Motor neuron (in vitro differentiated cells): ENCODE measurements around the gene WIPF2. TPM values are rescaled to one million over a fixed set of nuclear protein-coding genes. Genes with fewer than 3 reads are reported as not detected.

Source experiments
- ATAC-seq, 8 experiments: fragments of 200-7000 bp; cut with Tn5 transposase; replicated peaks in 6 of 8; 2 replicates each; pipeline ENCODE4 v1.8.0; 2021; ENCODE audit warnings: mild to moderate bottlenecking in 8 of 8, moderate library complexity in 8 of 8
- H3K27ac ChIP-seq, 2 donors: fragments of 250-450 bp; sonication (Bioruptor Pico); 2 replicates each; pipeline ENCODE4 v1.9.0; 2021; ENCODE audit warnings: antibody characterized with exemption in 2 of 2, mild to moderate bottlenecking in 2 of 2, moderate library complexity in 1 of 2
- H3K4me1 ChIP-seq, 2 donors: fragments of 250-450 bp; sonication (Bioruptor Pico); replicated peaks in 1 of 2; 2 replicates each; pipeline ENCODE4 v1.6.1; 2021; ENCODE audit warnings: antibody characterized with exemption in 2 of 2, mild to moderate bottlenecking in 2 of 2, moderate library complexity in 1 of 2
- H3K4me3 ChIP-seq, 5 donors: fragments of 250-450 bp; sonication (Bioruptor Pico); 2 replicates each; pipeline ENCODE4 v1.9.0; 2021; ENCODE audit warnings: antibody characterized with exemption in 5 of 5, mild to moderate bottlenecking in 5 of 5, moderate library complexity in 4 of 5
- WGBS, 10 experiments: fragments of 450-650 bp; shearing (Covaris generic); methylation state at CpG; one replicate each; pipeline ENCODE4 v1.0.0; 2022; 5-methylcytosine and 5-hydroxymethylcytosine counted together
- in situ Hi-C, 9 experiments: fragments of 400-800 bp; cut with MboI; loops; one replicate each; pipeline ENCODE4 v1.15.0; 2021; ENCODE audit warnings: low sequenced_read_pairs in 9 of 9, low pct_unique_long_range_greater_than_20kb in 2 of 9; ENCODE audit not compliant: unreplicated experiment in 9 of 9
- total RNA-seq, 8 experiments: library from RNA; unstranded; fragments of 300-600 nt; gene quantifications; 2 replicates each; pipeline versions ENCODE4 v1.2.3 to v1.2.4, GENCODE V29; 2022

The WIPF2 gene
- total RNA-seq, 8 experiments from 2014 or later = 7.1 to 16.4 (median 11.5) TPM

GRCh38 chr17:40322358-40323315, 103.5 kb downstream of the WIPF2 start:
- 9 to 61% (median 18%) methylated on average over 3 to 7 of the region's 19 CpGs; no CpG with 5 or more reads in 6 of the 10 experiments for WGBS, 10 experiments
- peak; percentile 2 to 26 (median 12) for ATAC-seq
- in situ Hi-C loops = no loop called here
- H3K27ac ChIP-seq = peak overlapping the region; percentile 43 to 68
- peak overlapping the region in 4 of 5 donors; percentile 7 to 29 (median 18) for H3K4me3 ChIP-seq
- H3K4me1 ChIP-seq = peaks cover 43 to 59% of the 10 kb centered on the region in 2 donors

- Histone ChIP-seq H3K27ac (peak overlapping the region in 1 of 2 donors; percentile 68), H3K4me3 (peak overlapping the region in 1 of 5 donors; percentile 27), H3K4me1 (peaks cover 41 to 56% of the 10 kb centered on the region in 2 donors)
- peak in 3 of 8 experiments; percentile 1 to 16 (median 2) for ATAC-seq
- in situ Hi-C loops = no loop called here
- 17 to 100% (median 80%) methylated on average over 1 of the region's 10 CpGs; no CpG with 5 or more reads in 7 of the 10 experiments for WGBS, 10 experiments
Measured at GRCh38 chr17:40323391-40324381, 104.6 kb downstream of the WIPF2 start.

DNA sequence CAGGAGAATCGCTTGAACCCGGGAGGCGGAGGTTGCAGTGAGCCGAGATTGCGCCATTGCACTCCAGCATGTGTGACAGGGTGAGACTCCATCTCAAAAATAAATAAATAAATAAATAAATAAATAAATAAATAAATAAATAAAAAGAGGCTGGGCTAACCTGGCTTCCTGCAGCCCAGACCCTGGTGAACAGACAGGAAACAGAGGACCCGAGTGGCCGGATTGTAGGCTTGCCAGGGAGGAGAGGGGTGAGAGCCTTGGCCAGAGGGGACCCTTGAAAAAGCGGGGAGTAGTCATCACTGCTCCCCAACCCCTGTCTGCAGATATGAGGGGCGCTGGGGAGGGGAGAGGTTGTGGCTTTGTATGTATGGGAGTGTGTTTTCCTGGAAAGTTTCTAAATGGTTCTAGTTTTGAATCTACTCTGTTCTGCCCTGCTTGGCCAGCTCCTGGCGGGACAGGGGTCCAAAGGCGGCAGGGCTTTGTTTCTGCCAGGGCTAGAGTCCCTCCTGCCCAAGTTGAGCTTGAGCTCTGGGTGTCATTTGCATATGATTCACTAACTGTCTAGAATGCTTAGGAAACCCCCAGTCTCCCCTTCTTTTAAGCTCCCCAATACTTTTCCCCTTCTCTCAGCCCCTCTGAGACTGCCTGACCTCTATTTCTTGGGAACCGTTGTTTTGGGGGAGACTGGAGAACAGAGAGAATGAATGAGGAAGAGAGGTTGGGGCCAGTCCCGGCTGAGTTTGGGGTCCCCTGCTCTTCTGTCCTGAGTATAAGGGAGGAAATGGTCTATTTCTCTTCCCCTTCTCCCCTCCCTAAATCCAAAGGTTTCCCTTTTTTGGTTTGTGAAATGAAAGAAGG, 106.3 kb downstream of the WIPF2 start:
- WGBS, 10 experiments = 60 to 100% (median 80%) methylated on average over 1 to 7 of the region's 13 CpGs; no CpG with 5 or more reads in 2 of the 10 experiments
- no peak for ATAC-seq
- in situ Hi-C loops = no loop called here
- Histone ChIP-seq H3K4me1 (peaks cover 28 to 39% of the 10 kb centered on the region in 2 donors), H3K27ac (no peak overlapping the region), H3K4me3 (no peak overlapping the region)

DNA sequence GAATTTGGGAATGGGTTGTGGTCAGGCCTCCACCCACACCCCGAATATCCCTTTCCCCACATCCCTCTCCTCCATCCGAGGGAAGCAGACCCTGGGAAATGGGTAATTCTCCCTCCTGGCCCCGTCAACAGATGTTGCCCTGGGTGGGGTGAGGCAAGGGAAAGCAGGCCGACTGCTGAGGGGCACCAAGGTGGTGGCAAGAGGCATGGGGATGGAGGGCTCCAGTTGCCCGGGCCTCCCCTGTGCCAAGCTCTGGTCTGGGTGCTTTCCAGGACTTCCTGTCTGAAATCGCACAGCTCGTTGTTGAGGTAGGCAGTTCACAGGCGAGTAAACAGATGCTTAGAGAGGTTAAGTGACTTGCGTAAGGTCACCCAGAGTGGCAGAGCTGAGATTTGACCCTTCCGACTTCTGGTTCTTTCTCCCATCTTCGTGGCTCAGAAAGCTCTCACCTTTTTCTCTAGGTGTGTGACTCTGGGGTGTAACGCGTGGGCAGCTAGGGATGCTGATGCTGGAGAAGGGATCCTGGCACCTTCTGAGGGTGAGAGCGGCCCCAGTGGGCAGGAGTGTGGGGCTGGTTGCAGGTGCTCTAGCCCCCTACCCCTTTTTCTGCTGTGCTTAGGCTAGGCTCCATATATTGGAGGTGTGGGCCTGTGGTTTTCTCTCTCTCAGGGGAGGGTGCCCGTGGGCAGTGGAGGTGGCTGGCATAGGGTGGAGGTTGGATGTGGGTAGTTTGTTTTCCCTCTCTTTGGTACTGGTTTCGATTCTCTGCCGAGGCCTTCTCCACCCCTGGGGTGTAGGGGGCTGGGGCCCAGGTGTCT, 107.1 kb downstream of the WIPF2 start:
- Histone ChIP-seq H3K4me3 (no peak overlapping the region), H3K4me1 (peaks cover 21 to 31% of the 10 kb centered on the region in 2 donors), H3K27ac (no peak overlapping the region)
- 56 to 90% (median 80%) methylated on average over 2 to 9 of the region's 17 CpGs; no CpG with 5 or more reads in 5 of the 10 experiments for WGBS, 10 experiments
- in situ Hi-C loops = no loop called here
- ATAC-seq = no peak

DNA sequence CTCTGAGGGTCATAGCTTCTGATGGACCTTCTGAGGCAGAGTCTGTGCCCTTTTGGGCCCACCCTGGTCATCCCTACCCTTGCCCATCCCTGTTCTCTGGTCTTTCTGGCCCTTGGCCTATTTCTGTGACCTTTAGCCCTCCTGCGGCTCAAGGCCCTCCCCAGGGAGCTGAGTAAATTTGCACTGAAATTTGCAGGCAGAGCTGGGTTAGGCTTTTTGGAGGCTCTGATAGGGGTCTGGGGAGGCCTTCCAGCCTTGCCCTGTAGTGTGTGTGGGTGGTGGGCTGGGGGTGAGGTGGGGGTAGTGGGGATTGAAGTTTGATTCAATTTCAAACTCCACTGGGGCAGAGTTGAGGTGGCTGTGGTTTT, 107.7 kb downstream of the WIPF2 start:
- Histone ChIP-seq H3K27ac (no peak overlapping the region), H3K4me1 (peaks cover 15 to 25% of the 10 kb centered on the region in 2 donors), H3K4me3 (no peak overlapping the region)
- in situ Hi-C loops = no loop called here
- no peak for ATAC-seq
- 33 to 40% methylated on average over 1 of the region's 1 CpG; no CpG with 5 or more reads in 8 of the 10 experiments for WGBS, 10 experiments

- 80 to 100% (median 100%) methylated on average over 1 to 2 of the region's 4 CpGs; no CpG with 5 or more reads in 7 of the 10 experiments for WGBS, 10 experiments
- ATAC-seq = no peak
- Histone ChIP-seq H3K4me3 (no peak overlapping the region), H3K4me1 (peaks cover 11 to 20% of the 10 kb centered on the region in 2 donors), H3K27ac (no peak overlapping the region)
- in situ Hi-C loops = no loop called here
Measured at GRCh38 chr17:40327244-40327729, 108.2 kb downstream of the WIPF2 start.

DNA sequence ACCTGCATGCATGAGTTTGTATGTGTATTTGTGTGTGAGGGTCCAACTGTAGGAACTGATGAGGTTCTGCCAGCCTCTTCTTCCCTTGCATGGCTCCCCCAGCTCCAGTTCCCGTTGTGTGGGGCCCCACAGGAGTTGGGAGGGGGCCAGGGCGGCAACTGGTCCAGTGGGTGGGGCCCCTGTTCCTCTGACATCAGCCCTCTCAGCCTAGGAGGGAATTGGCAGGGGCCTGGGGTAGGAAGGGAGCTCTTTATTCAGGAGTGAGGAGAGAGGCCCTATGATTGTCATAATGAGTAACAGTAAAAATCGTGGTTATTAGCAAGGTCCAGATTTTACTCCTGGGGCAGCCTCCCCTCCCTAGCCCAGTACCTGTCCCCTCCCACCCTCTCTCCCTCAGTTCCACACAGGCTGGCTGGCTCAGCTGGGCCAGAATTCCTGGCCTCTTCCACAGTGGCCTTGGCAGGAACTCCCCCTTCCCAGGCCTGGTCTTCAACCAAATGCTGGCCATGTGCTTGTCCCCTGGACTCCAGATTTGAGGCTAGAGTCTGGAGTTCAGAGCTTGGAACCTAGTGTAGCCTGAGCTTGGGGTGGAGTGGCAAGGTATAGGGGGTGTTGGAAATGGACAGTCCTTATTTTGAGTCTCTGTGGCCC, 108.8 kb downstream of the WIPF2 start:
- no peak overlapping the region for H3K27ac ChIP-seq
- H3K4me1 ChIP-seq = peaks cover 5 to 15% of the 10 kb centered on the region in 2 donors
- 40 to 60% (median 60%) methylated on average over 1 to 2 of the region's 3 CpGs; no CpG with 5 or more reads in 7 of the 10 experiments for WGBS, 10 experiments
- ATAC-seq = peak in 3 of 8 experiments; percentile 7 to 28 (median 15)
- H3K4me3 ChIP-seq = no peak overlapping the region
- in situ Hi-C loops = no loop called here

GRCh38 chr17:40328386-40328766, 109.3 kb downstream of the WIPF2 start:
- ATAC-seq = no peak
- in situ Hi-C loops = no loop called here
- no peak overlapping the region for H3K27ac ChIP-seq
- H3K4me3 ChIP-seq = no peak overlapping the region
- H3K4me1 ChIP-seq = peaks cover 0 to 10% of the 10 kb centered on the region in 2 donors
- 33 to 100% (median 100%) methylated on average over 1 to 2 of the region's 2 CpGs; no CpG with 5 or more reads in 3 of the 10 experiments for WGBS, 10 experiments

DNA sequence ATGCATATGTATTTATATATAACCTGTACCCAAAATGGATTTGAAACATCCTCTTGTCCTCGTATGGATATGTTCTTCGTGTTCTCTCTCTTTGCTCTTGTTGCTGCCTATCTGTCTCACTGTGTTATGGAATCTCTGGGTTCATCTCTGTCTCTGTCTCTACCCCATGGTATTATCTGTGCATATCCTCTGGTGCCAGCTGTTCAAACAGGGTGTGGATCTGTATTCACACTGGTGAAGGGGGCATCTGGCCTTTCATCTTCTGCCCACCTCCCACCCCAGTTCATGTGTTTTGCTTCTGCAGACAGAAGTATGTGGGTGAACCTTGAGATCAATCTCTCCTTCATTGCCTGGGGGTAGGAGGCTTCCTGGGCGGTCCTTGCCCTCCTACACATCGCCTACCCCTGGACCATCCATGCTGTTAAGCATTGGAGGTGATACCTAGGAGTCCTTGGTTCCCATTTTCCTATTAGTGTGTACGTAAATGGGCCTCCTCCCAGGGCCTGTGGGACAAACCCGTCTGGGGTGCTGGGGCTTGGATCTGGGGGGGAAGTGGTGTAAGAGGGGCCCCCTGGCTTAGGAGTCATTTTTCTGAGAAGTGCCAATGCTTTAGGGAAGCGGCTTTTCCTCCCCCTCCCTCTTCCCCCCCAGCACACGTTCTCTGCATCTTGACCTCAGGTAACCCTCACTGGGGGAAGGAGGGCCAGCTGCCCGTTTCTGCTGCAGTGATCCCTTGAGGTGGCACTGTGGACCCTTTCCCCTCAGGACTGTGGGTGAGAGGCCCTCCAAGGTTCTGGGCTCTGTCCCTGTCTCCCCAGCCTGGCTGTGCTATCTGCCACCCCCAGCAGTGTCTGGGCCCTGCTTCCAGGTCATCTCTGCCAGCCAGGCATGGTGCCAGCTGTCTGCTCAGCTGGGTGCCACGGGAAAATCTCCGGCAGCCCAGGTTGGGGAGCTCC, 111.0 kb downstream of the WIPF2 start:
- in situ Hi-C loops = no loop called here
- Histone ChIP-seq H3K4me3 (no peak overlapping the region), H3K4me1 (peaks cover 9 to 16% of the 10 kb centered on the region in 2 donors), H3K27ac (no peak overlapping the region)
- WGBS, 10 experiments = 15 to 100% (median 83%) methylated on average over 1 to 4 of the region's 11 CpGs; no CpG with 5 or more reads in 3 of the 10 experiments
- ATAC-seq = peak in 1 of 8 experiments; percentile 21

DNA sequence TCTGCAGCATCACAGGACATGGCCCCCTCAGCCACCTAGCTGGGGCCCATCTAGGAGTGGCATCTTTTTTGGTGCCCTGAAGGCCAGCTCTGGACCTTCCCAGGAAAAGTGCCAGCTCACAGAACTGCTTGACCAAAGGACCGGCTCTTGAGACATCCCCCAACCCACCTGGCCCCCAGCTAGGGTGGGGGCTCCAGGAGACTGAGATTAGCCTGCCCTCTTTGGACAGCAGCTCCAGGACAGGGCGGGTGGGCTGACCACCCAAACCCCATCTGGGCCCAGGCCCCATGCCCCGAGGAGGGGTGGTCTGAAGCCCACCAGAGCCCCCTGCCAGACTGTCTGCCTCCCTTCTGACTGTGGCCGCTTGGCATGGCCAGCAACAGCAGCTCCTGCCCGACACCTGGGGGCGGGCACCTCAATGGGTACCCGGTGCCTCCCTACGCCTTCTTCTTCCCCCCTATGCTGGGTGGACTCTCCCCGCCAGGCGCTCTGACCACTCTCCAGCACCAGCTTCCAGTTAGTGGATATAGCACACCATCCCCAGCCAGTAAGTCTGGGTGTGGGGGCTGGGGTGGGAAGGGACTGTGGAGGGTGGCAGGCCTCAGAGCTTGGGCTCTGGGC, 111.9 kb downstream of the WIPF2 start:
- Histone ChIP-seq H3K4me1 (peaks cover 11 to 20% of the 10 kb centered on the region in 2 donors), H3K27ac (no peak overlapping the region), H3K4me3 (no peak overlapping the region)
- WGBS, 10 experiments = 80 to 100% methylated on average over 1 of the region's 10 CpGs; no CpG with 5 or more reads in 8 of the 10 experiments
- ATAC-seq = no peak
- in situ Hi-C loops = no loop called here
